ENCODE data around the gene SLC7A1.

SLC7A1 gene

DNA sequence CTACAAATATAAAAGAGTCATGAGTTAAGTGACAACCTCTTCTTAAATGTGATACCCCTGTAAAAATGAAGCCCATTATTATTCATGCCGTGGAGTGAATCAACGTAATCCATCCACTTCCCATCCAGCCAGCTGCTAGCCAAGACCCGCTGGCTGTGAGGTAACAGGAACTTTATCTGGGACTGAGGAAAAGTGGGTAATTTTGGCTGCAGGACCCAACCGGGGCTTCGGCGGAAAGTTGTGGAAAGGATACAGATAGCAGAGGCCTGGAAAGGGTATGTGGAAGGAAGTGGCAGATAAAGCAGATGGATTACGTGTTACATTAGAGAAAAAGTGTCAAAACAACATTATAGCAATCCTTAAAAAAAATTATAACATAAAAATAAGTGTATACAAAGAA lies 48.3 kb downstream of the SLC7A1 start:
- DNase-seq (ENCODE audit: low read depth), result no peak
- no peak overlapping the region for H3K4me3 ChIP-seq (ENCODE audit: low read depth, low read length)
- TF ChIP-seq POLR2A (IDR thresholded peaks at IDR 0.05; ENCODE audit: extremely low read depth, insufficient read length) (no peak), MYC (IDR thresholded peaks at IDR 0.05; ENCODE audit: low read depth, low read length) (no peak)
- TF ChIP-seq, protein P1, sequence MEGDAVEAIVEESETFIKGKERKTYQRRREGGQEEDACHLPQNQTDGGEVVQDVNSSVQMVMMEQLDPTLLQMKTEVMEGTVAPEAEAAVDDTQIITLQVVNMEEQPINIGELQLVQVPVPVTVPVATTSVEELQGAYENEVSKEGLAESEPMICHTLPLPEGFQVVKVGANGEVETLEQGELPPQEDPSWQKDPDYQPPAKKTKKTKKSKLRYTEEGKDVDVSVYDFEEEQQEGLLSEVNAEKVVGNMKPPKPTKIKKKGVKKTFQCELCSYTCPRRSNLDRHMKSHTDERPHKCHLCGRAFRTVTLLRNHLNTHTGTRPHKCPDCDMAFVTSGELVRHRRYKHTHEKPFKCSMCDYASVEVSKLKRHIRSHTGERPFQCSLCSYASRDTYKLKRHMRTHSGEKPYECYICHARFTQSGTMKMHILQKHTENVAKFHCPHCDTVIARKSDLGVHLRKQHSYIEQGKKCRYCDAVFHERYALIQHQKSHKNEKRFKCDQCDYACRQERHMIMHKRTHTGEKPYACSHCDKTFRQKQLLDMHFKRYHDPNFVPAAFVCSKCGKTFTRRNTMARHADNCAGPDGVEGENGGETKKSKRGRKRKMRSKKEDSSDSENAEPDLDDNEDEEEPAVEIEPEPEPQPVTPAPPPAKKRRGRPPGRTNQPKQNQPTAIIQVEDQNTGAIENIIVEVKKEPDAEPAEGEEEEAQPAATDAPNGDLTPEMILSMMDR (IDR thresholded peaks at IDR 0.05; ENCODE audit: low read depth, low read length), result no peak
- TF ChIP-seq, protein P2, sequence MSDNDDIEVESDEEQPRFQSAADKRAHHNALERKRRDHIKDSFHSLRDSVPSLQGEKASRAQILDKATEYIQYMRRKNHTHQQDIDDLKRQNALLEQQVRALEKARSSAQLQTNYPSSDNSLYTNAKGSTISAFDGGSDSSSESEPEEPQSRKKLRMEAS (IDR thresholded peaks at IDR 0.05; ENCODE audit: low read depth, low read length), result no peak

DNA sequence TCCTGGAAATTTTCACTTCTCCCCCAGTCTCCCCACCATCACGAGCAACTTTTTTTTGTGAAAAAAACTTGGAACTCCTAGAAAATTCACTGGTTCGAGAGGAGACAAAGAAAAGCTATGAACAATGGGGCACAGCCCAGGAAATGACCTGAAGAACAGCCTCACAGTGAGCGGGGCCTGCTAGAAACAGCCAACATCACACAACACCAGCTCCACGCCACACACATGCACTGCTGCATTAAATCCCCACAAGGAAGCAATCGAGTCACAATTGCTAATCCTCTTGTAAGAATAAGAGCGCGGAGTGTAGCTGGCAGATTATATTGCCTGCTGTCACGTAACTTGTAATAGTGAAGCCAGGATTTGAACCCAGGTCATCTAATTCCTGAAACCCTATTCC lies 48.8 kb downstream of the SLC7A1 start:
- no peak for DNase-seq (ENCODE audit: low read depth)
- H3K4me3 ChIP-seq (ENCODE audit: low read depth, low read length), result no peak overlapping the region
- TF ChIP-seq, protein P2 (IDR thresholded peaks at IDR 0.05; ENCODE audit: low read depth, low read length), result no peak
- TF ChIP-seq POLR2A (IDR thresholded peaks at IDR 0.05; ENCODE audit: extremely low read depth, insufficient read length) (no peak), MYC (IDR thresholded peaks at IDR 0.05; ENCODE audit: low read depth, low read length) (no peak)
- TF ChIP-seq, protein P1 (IDR thresholded peaks at IDR 0.05; ENCODE audit: low read depth, low read length), result no peak

DNA sequence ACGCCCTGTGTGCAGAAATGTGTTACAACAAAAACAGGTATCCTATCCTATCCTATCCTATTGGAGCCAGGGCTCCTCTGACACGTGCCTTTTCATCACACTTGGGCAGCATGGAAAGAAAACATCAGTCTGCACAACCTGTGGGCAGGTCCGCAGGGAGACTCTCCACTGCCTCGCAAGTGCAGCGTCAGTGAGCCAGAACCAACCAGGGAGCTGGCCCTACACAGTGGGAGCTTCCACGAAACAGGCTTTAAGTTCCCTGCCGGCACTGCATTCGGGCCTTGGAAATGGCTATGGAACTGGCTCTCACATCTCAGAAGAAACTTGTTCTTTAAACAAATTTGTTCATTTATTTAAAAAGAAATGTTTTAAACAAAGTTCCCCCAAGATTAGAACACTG lies 49.5 kb downstream of the SLC7A1 start:
- TF ChIP-seq, protein P2 (IDR thresholded peaks at IDR 0.05; ENCODE audit: low read depth, low read length), result no peak
- no peak for TF ChIP-seq MYC (IDR thresholded peaks at IDR 0.05; ENCODE audit: low read depth, low read length)
- TF ChIP-seq, protein P1 (IDR thresholded peaks at IDR 0.05; ENCODE audit: low read depth, low read length), result no peak
- TF ChIP-seq POLR2A (IDR thresholded peaks at IDR 0.05; ENCODE audit: extremely low read depth, insufficient read length), result no peak
- no peak for DNase-seq (ENCODE audit: low read depth)
- H3K4me3 ChIP-seq (ENCODE audit: low read depth, low read length), result no peak overlapping the region

DNA sequence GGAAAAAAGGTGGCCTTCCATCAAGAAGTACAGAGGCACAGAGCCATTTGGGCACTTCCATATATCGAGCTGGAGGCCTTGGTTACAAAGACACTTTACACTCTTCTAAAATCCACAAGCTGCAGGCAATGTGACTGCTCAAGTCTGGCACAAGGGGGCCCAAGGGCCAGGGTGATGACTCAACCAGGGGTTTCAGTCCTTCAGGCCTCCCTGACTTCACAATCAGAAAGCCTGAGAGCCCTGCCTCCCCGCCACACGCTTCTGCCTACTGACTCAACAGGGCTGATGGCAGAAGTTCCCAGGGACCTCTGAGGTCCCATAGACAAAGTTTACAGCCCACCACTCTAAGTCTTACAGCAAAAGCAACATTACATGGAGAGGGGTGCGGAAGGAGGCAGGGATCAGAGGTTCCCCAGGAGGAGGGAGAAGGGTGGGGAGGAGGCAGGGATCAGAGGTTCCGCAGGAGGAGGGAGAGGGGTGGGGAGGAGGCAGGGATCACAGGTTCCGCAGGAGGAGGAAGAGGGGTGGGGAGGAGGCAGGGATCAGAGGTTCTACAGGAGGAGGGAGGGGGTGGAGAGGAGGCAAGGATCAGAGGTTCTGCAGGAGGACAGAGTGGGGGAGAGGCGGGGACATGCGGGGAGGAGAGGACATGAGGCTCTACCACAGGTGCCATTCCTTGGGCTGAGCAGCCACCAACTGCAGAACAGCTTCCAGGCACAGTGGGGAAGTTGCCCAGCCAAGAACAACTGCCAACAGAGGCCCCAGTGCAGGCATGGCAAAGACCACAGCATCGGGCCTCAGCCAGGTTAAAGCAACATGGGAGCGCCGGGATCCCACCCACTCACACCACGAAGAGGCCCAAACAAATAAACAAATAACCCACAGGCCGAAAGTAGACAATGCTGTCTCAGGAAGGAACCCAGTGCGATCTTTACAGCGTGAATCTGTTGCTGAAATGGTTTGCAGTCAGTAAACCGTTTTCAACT lies 52.0 kb downstream of the SLC7A1 start:
- peak; percentile 89 for DNase-seq (ENCODE audit: low read depth)
- H3K4me3 ChIP-seq (ENCODE audit: low read depth, low read length), result no peak overlapping the region
- TF ChIP-seq, protein P2 (IDR thresholded peaks at IDR 0.05; ENCODE audit: low read depth, low read length), result peak; percentile 45; the same call in 1 of the 2 replicates
- TF ChIP-seq, protein P1 (IDR thresholded peaks at IDR 0.05; ENCODE audit: low read depth, low read length), result peak; percentile 45
- TF ChIP-seq POLR2A (IDR thresholded peaks at IDR 0.05; ENCODE audit: extremely low read depth, insufficient read length) (no peak), MYC (IDR thresholded peaks at IDR 0.05; ENCODE audit: low read depth, low read length) (peak; percentile 27)

DNA sequence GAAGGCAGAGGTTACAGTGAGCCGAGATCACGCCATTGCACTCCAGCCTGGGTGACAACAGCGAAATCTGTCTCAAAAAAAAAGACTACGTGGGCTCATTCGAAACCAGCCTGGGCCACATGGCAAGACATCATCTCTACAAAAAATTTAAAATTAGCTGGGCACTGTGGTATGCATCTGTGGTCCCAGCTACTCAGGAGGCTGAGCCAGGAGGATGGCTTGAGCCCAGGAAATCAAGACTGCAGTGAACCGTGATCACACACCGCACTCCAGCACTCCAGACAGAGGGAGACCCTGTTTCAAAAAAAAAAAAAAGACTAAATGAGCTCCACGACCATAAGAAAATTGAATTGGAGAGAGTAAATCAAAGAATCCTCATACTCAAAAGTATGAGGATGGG lies 53.1 kb downstream of the SLC7A1 start:
- no peak overlapping the region for H3K4me3 ChIP-seq (ENCODE audit: low read depth, low read length)
- no peak for DNase-seq (ENCODE audit: low read depth)
- TF ChIP-seq, protein P2 (IDR thresholded peaks at IDR 0.05; ENCODE audit: low read depth, low read length), result no peak
- no peak for TF ChIP-seq MYC (IDR thresholded peaks at IDR 0.05; ENCODE audit: low read depth, low read length)
- TF ChIP-seq POLR2A (IDR thresholded peaks at IDR 0.05; ENCODE audit: extremely low read depth, insufficient read length), result no peak
- TF ChIP-seq, protein P1 (IDR thresholded peaks at IDR 0.05; ENCODE audit: low read depth, low read length), result no peak

All from NB4 (cell line).